Measurements from ENCODE around the gene MAP7D1. TPM values are rescaled to one million over a fixed set of nuclear protein-coding genes. Genes with fewer than 3 reads are reported as not detected.
"Not testable (repeated sequence)": the region's sequence is repeated elsewhere in the genome, so short reads cannot be mapped to it uniquely, and the experiment has no call there.

MAP7D1 gene
- total RNA-seq, 1 experiment from 2014 or later: 49.9 TPM

GRCh38 chr1:36157973-36158826, 2.2 kb downstream of the MAP7D1 start:
- Mint-ChIP-seq H3K27me3 (ENCODE audit: low read depth) (peaks cover 24% of the 10 kb centered on the region), H3K4me1 (peaks cover 40 to 50% of the 10 kb centered on the region in 2 experiments), H3K27ac (no peak overlapping the region), H3K9me3 (no peaks in the 10 kb centered on the region), H3K4me3 (peak overlapping the region; percentile 81 to 92), H3K36me3 (ENCODE audit: insufficient read depth in 1 of 3, low read depth in 3 of 3) (peaks cover 0 to 3% (median 0%) of the 10 kb centered on the region in 3 experiments; a peak in 1 of 7 replicates)
- Histone ChIP-seq H3K4me2 (ENCODE audit: insufficient read depth, insufficient read length, low read length) (peak overlapping the region; percentile 78), H3K23me2 (ENCODE audit: insufficient read length, low read depth, low read length, poor library complexity, severe bottlenecking) (peaks cover 19% of the 10 kb centered on the region), H3K56ac (ENCODE audit: insufficient read length, low read depth, low read length) (no peak overlapping the region), H2AFZ (ENCODE audit: low read length) (no peak overlapping the region), H3K27ac (ENCODE audit: insufficient read length, low read depth, low read length) (no peak overlapping the region), H2AK5ac (ENCODE audit: insufficient read length, low read length) (no peak overlapping the region), H2BK15ac (ENCODE audit: low read depth, low read length) (no peak overlapping the region), H3K9me3 (ENCODE audit: control insufficient read depth, low read depth, low read length) (no peaks in the 10 kb centered on the region), H3K14ac (ENCODE audit: insufficient read depth, low read length) (no peak overlapping the region), H3K23ac (ENCODE audit: insufficient read length, low read depth, low read length) (no peak overlapping the region), H3K79me2 (ENCODE audit: insufficient read depth, low read length) (peaks cover 9% of the 10 kb centered on the region; the same call in 1 of the 2 replicates), H3K79me1 (ENCODE audit: insufficient read depth, low read depth, low read length, poor library complexity, severe bottlenecking) (peaks cover 4% of the 10 kb centered on the region), H4K8ac (replicated peaks; ENCODE audit: insufficient read length, low read depth, low read length) (no peak overlapping the region), H3T11ph (ENCODE audit: low read length) (no peak overlapping the region), H2BK120ac (ENCODE audit: low read depth, low read length, poor library complexity, severe bottlenecking) (no peak overlapping the region), H3K4me1 (ENCODE audit: insufficient read depth, low read length) (0 out of 2 replicates have a peak, but pooled peaks cover 3% of the 10 kb centered on the region), H3K27me3 (ENCODE audit: insufficient read depth, low read length) (peaks cover 19% of the 10 kb centered on the region; the same call in 1 of the 2 replicates), H3K4ac (ENCODE audit: low read depth, low read length) (no peak overlapping the region), H3K18ac (ENCODE audit: insufficient read length, low read depth, low read length) (no peak overlapping the region), H4K91ac (ENCODE audit: insufficient read length, low read depth, low read length) (no peak overlapping the region), H4K20me1 (ENCODE audit: control insufficient read depth, insufficient read depth, insufficient read length) (no peaks in the 10 kb centered on the region), H2BK20ac (ENCODE audit: low read depth, low read length, poor library complexity, severe bottlenecking) (no peak overlapping the region), H4K5ac (ENCODE audit: insufficient read length, low read depth, low read length) (no peak overlapping the region), H2BK12ac (ENCODE audit: insufficient read length, low read depth, low read length) (no peak overlapping the region), H3K9ac (ENCODE audit: extremely low read depth, insufficient read length, low read length) (no peak overlapping the region), H2BK5ac (ENCODE audit: insufficient read length, low read length) (no peak overlapping the region)
- 100% methylated on average over 1 of the region's 9 CpGs for WGBS (ENCODE audit: extremely low coverage, insufficient read length, low lambda C conversion rate)
- TF ChIP-seq CTCF (conservative IDR thresholded peaks at IDR 0.05): no peak
- no peak for DNase-seq

GRCh38 chr1:36158827-36159252, 2.9 kb downstream of the MAP7D1 start:
- not testable (repeated sequence) for H3K4me3 Mint-ChIP-seq; DNase-seq; H3K18ac ChIP-seq (ENCODE audit: insufficient read length, low read depth, low read length); H2BK15ac ChIP-seq (ENCODE audit: low read depth, low read length); H2BK12ac ChIP-seq (ENCODE audit: insufficient read length, low read depth, low read length); H2AFZ ChIP-seq (ENCODE audit: low read length); H3K9ac ChIP-seq (ENCODE audit: extremely low read depth, insufficient read length, low read length); H3T11ph ChIP-seq (ENCODE audit: low read length); H2BK20ac ChIP-seq (ENCODE audit: low read depth, low read length, poor library complexity, severe bottlenecking); H3K23ac ChIP-seq (ENCODE audit: insufficient read length, low read depth, low read length); H4K5ac ChIP-seq (ENCODE audit: insufficient read length, low read depth, low read length); H3K27ac Mint-ChIP-seq; H3K27ac ChIP-seq (ENCODE audit: insufficient read length, low read depth, low read length); H3K4ac ChIP-seq (ENCODE audit: low read depth, low read length); H3K79me1 ChIP-seq (ENCODE audit: insufficient read depth, low read depth, low read length, poor library complexity, severe bottlenecking); H3K79me2 ChIP-seq (ENCODE audit: insufficient read depth, low read length); H2AK5ac ChIP-seq (ENCODE audit: insufficient read length, low read length); H2BK5ac ChIP-seq (ENCODE audit: insufficient read length, low read length); H3K9me3 ChIP-seq (ENCODE audit: control insufficient read depth, low read depth, low read length); H4K8ac ChIP-seq (replicated peaks; ENCODE audit: insufficient read length, low read depth, low read length); H3K9me3 Mint-ChIP-seq; H2BK120ac ChIP-seq (ENCODE audit: low read depth, low read length, poor library complexity, severe bottlenecking); H4K91ac ChIP-seq (ENCODE audit: insufficient read length, low read depth, low read length); H3K14ac ChIP-seq (ENCODE audit: insufficient read depth, low read length); H3K36me3 Mint-ChIP-seq (ENCODE audit: insufficient read depth in 1 of 3, low read depth in 3 of 3); H3K4me2 ChIP-seq (ENCODE audit: insufficient read depth, insufficient read length, low read length); H3K56ac ChIP-seq (ENCODE audit: insufficient read length, low read depth, low read length); H3K4me1 ChIP-seq (ENCODE audit: insufficient read depth, low read length); H4K20me1 ChIP-seq (ENCODE audit: control insufficient read depth, insufficient read depth, insufficient read length)
- H3K27me3 ChIP-seq (ENCODE audit: insufficient read depth, low read length): peaks cover 12% of the 10 kb centered on the region; the same call in 1 of the 2 replicates
- peaks cover 18% of the 10 kb centered on the region for H3K27me3 Mint-ChIP-seq (ENCODE audit: low read depth)
- H3K23me2 ChIP-seq (ENCODE audit: insufficient read length, low read depth, low read length, poor library complexity, severe bottlenecking): peaks cover 19% of the 10 kb centered on the region
- no CpG with 5 or more reads among the region's 10 CpGs for WGBS (ENCODE audit: extremely low coverage, insufficient read length, low lambda C conversion rate)
- H3K4me1 Mint-ChIP-seq: peaks cover 40 to 49% of the 10 kb centered on the region in 2 experiments
